Stimulated activated naive CD8-positive, alpha-beta T cell treated with anti-CD3 and anti-CD28 coated beads, Interleukin-15, amount 100 ng/mL, for 72 hours (primary cell): ENCODE measurements around the gene TNFSF13B.

Experiments used
- ATAC-seq: fragments of 150-1000 bp; cut with Tn5 transposase; 2 replicates; pipeline ENCODE4 v1.10.0; 2021; ENCODE audit warnings: mild to moderate bottlenecking, moderate library complexity
- DNase-seq, 2 donors: peaks; one replicate each; pipeline ENCODE4 v3.0.0; 2021 to 2022
- H3K27ac Mint-ChIP-seq, 2 donors: one replicate each; pipeline ENCODE4 v1.8.0; 2022; ENCODE audit warnings: mild to moderate bottlenecking in 2 of 2, mixed read lengths in 2 of 2, moderate library complexity in 2 of 2
- H3K27me3 Mint-ChIP-seq: one replicate; pipeline ENCODE4 v1.8.0; 2022; ENCODE audit warnings: mixed read lengths
- H3K4me1 Mint-ChIP-seq: one replicate; pipeline ENCODE4 v1.8.0; 2022; ENCODE audit warnings: mild to moderate bottlenecking, mixed read lengths
- H3K4me3 Mint-ChIP-seq, 2 donors: one replicate each; pipeline ENCODE4 v1.8.0; 2022; ENCODE audit warnings: mild to moderate bottlenecking in 2 of 2, mixed read lengths in 2 of 2, moderate library complexity in 1 of 2
- H3K9me3 Mint-ChIP-seq, 2 donors: one replicate each; pipeline ENCODE4 v1.8.0; 2022; ENCODE audit warnings: mixed read lengths in 2 of 2

TNFSF13B gene

DNA sequence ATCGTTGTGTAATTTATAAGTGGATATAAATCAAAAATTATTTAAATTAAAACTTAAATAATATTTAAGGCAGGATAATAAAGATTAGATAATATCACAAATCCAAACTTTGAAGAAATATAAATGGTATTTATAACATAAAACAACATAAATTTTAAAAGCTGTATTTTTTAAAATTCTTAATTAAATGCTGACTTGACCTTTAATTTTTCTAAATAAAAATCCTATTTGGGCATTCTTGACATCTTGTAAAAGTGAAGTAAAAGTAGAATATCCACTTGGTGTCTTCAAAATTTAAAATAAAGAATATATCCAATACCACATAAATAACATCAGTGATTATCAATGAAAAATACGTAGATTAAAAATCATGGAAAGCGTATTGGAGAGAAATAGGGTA lies 87.7 kb downstream of the TNFSF13B start:
- H3K27me3 Mint-ChIP-seq, result peaks cover 22% of the 10 kb centered on the region
- no peak for DNase-seq
- H3K9me3 Mint-ChIP-seq, result no peaks in the 10 kb centered on the region
- ATAC-seq, result no peak
- no peaks in the 10 kb centered on the region for H3K4me1 Mint-ChIP-seq
- H3K4me3 Mint-ChIP-seq, result no peak overlapping the region
- no peak overlapping the region for H3K27ac Mint-ChIP-seq
